K562 (cell line): ENCODE results near the gene ZNF334. TPM values are rescaled to one million over a fixed set of nuclear protein-coding genes. Genes with fewer than 3 reads are reported as not detected.

Experiments used
- ATAC-seq: fragments of 200-7000 bp; cut with Tn5 transposase; 3 replicates; pipeline ENCODE4 v1.9.1; 2020; ENCODE audit warnings: moderate library complexity
- BruUV-seq: library from RNA; stranded (reverse); fragments of 400-500 nt; replicated peaks from 2 replicates; lab custom pipeline; 2021; lab: Mats Ljungman, UMichigan
- CTCF ChIA-PET: fragments of 300-600 bp; formaldehyde crosslinking; extraction: SDS; loops from one replicate; lab custom pipeline; 2021; ENCODE audit warnings: low intra/inter-chr PET ratio; lab: Yijun Ruan, JAX
- POLR2A ChIA-PET: fragments of 300-600, 350-650 bp; sonication (Branson Sonifier 250); formaldehyde crosslinking; extraction: SDS; loops from one replicate; lab custom pipeline; 2021; ENCODE audit warnings: antibody characterized with exemption, inconsistent platforms; lab: Yijun Ruan, JAX
- DNase-seq, 4 experiments: peaks; one replicate each; pipeline versions ENCODE4 v3.0.0 to v3.0.0-alpha.2; 2011 to 2018; ENCODE audit warnings: low spot score in 3 of 4, mixed read lengths in 3 of 4; ENCODE audit errors: extremely low read depth in 1 of 4
- FAIRE-seq: peaks from 2 replicates; lab custom pipeline; 2011; peaks lifted over from hg19 to GRCh38; lab: Jason Lieb, UNC
- H2AFZ ChIP-seq: 2 replicates; pipeline ENCODE4 v1.6.0; 2011; ENCODE audit warnings: low read depth, low read length, control low read depth, inconsistent platforms
- H3K27ac ChIP-seq: fragments of 200-600 bp; 3 replicates; pipeline ENCODE4 v1.8.0; 2011; ENCODE audit warnings: low read depth, mild to moderate bottlenecking, control low read depth, inconsistent platforms, low read length, moderate library complexity, mixed read lengths; ENCODE audit errors: extremely low read depth
- H3K27me3 ChIP-seq, 2 experiments: fragments of 300-600 bp in 1 of 2; 2 replicates in 1 of 2; 3 replicates in 1 of 2; pipeline versions ENCODE4 v1.6.0 to v1.8.0; 2011; ENCODE audit warnings: inconsistent platforms in 2 of 2, low read length in 2 of 2, mild to moderate bottlenecking in 1 of 2, mixed read lengths in 1 of 2, moderate library complexity in 1 of 2; ENCODE audit not compliant: control insufficient read depth in 2 of 2, insufficient read depth in 2 of 2
- H3K36me3 ChIP-seq: fragments of 300-600 bp; 3 replicates; pipeline ENCODE4 v1.8.0; 2011; ENCODE audit warnings: mild to moderate bottlenecking, low read length, inconsistent platforms; ENCODE audit not compliant: control insufficient read depth, insufficient read depth
- H3K4me1 ChIP-seq, 2 experiments: fragments of 200-600 bp in 1 of 2; replicated peaks in 1 of 2; 2 replicates in 1 of 2; 3 replicates in 1 of 2; pipeline versions ENCODE4 v1.5.1 to v1.8.0; 2011; ENCODE audit warnings: inconsistent platforms in 2 of 2, low read length in 2 of 2, mild to moderate bottlenecking in 1 of 2, mixed read lengths in 1 of 2, moderate library complexity in 1 of 2; ENCODE audit not compliant: control insufficient read depth in 2 of 2, insufficient read depth in 2 of 2
- H3K4me2 ChIP-seq: 2 replicates; pipeline ENCODE4 v1.6.1; 2011; ENCODE audit warnings: low read length, control low read depth, inconsistent platforms, mixed read lengths; ENCODE audit not compliant: insufficient read depth
- H3K4me3 ChIP-seq: fragments of 200-600 bp; sonication (generic), shearing (Covaris generic); 2 replicates; pipeline ENCODE4 v1.5.1; 2016; ENCODE audit warnings: control low read depth, inconsistent platforms
- H3K79me2 ChIP-seq: fragments of 200-600 bp; 3 replicates; pipeline ENCODE4 v1.8.0; 2011; ENCODE audit warnings: low read length, inconsistent platforms; ENCODE audit not compliant: control insufficient read depth, insufficient read depth
- H3K9ac ChIP-seq, 2 experiments: 2 replicates each; pipeline versions ENCODE4 v1.6.0 to v1.6.1; 2011; ENCODE audit warnings: low read depth in 2 of 2, low read length in 2 of 2, control low read depth in 1 of 2, inconsistent platforms in 1 of 2, mild to moderate bottlenecking in 1 of 2, mixed read lengths in 1 of 2; ENCODE audit not compliant: insufficient read depth in 1 of 2
- H3K9me1 ChIP-seq: one replicate; pipeline ENCODE4 v1.6.0; 2011; ENCODE audit warnings: inconsistent platforms, mild to moderate bottlenecking, low read length, moderate library complexity; ENCODE audit not compliant: control insufficient read depth, insufficient read depth
- H3K9me3 ChIP-seq: replicated peaks from 2 replicates; pipeline ENCODE4 v1.5.1; 2011; ENCODE audit warnings: low read depth, low read length, inconsistent platforms; ENCODE audit not compliant: control insufficient read depth, insufficient read depth
- H4K20me1 ChIP-seq: replicated peaks from 2 replicates; pipeline ENCODE4 v1.6.1; 2011; ENCODE audit warnings: low read length, inconsistent platforms, mixed read lengths; ENCODE audit not compliant: control insufficient read depth, insufficient read depth
- ARID1B ChIP-seq: fragments of 450-650 bp; IDR thresholded peaks from 2 replicates; pipeline ENCODE4 v1.6.1; 2016; ENCODE audit warnings: antibody characterized with exemption, mild to moderate bottlenecking, inconsistent platforms
- BCLAF1 ChIP-seq, 2 experiments: fragments of 450-650 bp in 1 of 2; IDR thresholded peaks; 2 replicates each; pipeline ENCODE4 v1.6.1; 2011 to 2017; ENCODE audit warnings: low read depth in 2 of 2, antibody characterized with exemption in 1 of 2, borderline replicate concordance in 1 of 2, low read length in 1 of 2, mild to moderate bottlenecking in 1 of 2, mixed read lengths in 1 of 2; ENCODE audit not compliant: control insufficient read depth in 1 of 2
- HDAC2 ChIP-seq: fragments of 450-650 bp; IDR thresholded peaks from 2 replicates; pipeline ENCODE4 v1.6.1; 2016; ENCODE audit warnings: mild to moderate bottlenecking
- NFATC3 ChIP-seq: fragments of 450-650 bp; IDR thresholded peaks from 2 replicates; pipeline ENCODE4 v1.6.1; 2017; ENCODE audit warnings: mild to moderate bottlenecking
- OTX1 ChIP-seq: fragments of 450-650 bp; formaldehyde crosslinking; IDR thresholded peaks from 2 replicates; pipeline ENCODE4 v1.4.0; 2022; ENCODE audit warnings: mild to moderate bottlenecking
- SPI1 ChIP-seq: IDR thresholded peaks from 2 replicates; pipeline ENCODE4 v1.6.1; 2011; ENCODE audit warnings: low read depth, low read length, control low read depth, borderline replicate concordance
- U2AF1 ChIP-seq: fragments of 200-400 bp; formaldehyde crosslinking; optimal IDR thresholded peaks from 2 replicates; pipeline ENCODE3; 2017; ENCODE audit warnings: mild to moderate bottlenecking, low read depth, low read length, moderate library complexity
- ZNF511 ChIP-seq: sonication (generic); formaldehyde crosslinking; IDR thresholded peaks from 2 replicates; pipeline ENCODE4 v1.8.0; 2022; ENCODE audit warnings: mild to moderate bottlenecking, missing genetic modification reagents
- ZNF740 ChIP-seq, 3 experiments: fragments of 200-800 bp in 1 of 3; sonication (Bioruptor generic) in 1 of 3; sonication (generic) in 1 of 3; formaldehyde crosslinking in 1 of 3; IDR thresholded peaks; 2 replicates each; pipeline versions ENCODE4 v1.6.1 to v1.8.0; 2016 to 2022; ENCODE audit warnings: mild to moderate bottlenecking in 2 of 3, missing compliant biosample characterization in 2 of 3, missing genetic modification characterization in 2 of 3, missing genetic modification reagents in 1 of 3
- WGBS: fragments of 100-300 bp; shearing (Covaris generic); methylation state at CpG from one replicate; pipeline ENCODE4 v1.1.6; 2016; ENCODE audit warnings: low coverage, mixed read lengths; ENCODE audit not compliant: insufficient coverage; ENCODE audit errors: missing lambda C conversion rate; 5-methylcytosine and 5-hydroxymethylcytosine counted together
- in situ Hi-C: fragments of 300-500 bp; cut with MboI; formaldehyde crosslinking; loops from 4 replicates; pipeline ENCODE4 v1.15.0; 2018; ENCODE audit warnings: inconsistent platforms, mixed read lengths
- intact Hi-C: fragments of 100-400 bp; cut with micrococcal nuclease; formaldehyde crosslinking; loops from 2 replicates; pipeline ENCODE4 v1.14.2; 2022
- polyA plus RNA-seq, 8 experiments: library from polyadenylated mRNA; depleted of rRNA in 4 of 8; stranded (reverse) in 5 of 8; unstranded in 3 of 8; fragments of >200 nt; fragmentation: Nextera tagmentation in 2 of 8; fragmentation: Illumina TruSeq in 1 of 8; extraction: Ambion mirVana in 2 of 8; extraction: Trizol in 1 of 8; gene quantifications; 2 replicates each; pipeline versions ENCODE4 v1.2.1 to v1.2.3, GENCODE V29; 2011 to 2014; ENCODE audit warnings: inconsistent platforms in 1 of 8, missing spikeins in 1 of 8
- total RNA-seq, 7 experiments: library from RNA; depleted of rRNA in 6 of 7; stranded (reverse); fragments of >200 nt in 6 of 7; fragmentation: Illumina TruSeq in 2 of 7; extraction: Trizol in 2 of 7; gene quantifications; 2 replicates each; pipeline versions ENCODE4 v1.2.1 to v1.2.3, GENCODE V29; 2011 to 2021; ENCODE audit warnings: low replicate concordance in 1 of 7

ZNF334 gene
- total and polyA plus RNA-seq, 9 of the 15 experiments (the other 6 are each of a cell fraction or from before 2014, with no cell fraction given), result 0.06 to 0.27 (median 0.21) TPM; not detected in 1

- Histone ChIP-seq H3K27me3 (peaks cover 9 to 14% of the 10 kb centered on the region in 2 experiments; a peak in 4 of 5 replicates), H3K9ac (no peak overlapping the region), H2AFZ (no peak overlapping the region), H3K4me1 (no peaks in the 10 kb centered on the region), H3K36me3 (no peaks in the 10 kb centered on the region), H3K79me2 (no peaks in the 10 kb centered on the region), H3K9me3 (no peaks in the 10 kb centered on the region), H3K27ac (no peak overlapping the region), H3K4me2 (no peak overlapping the region), H3K4me3 (no peak overlapping the region)
- no peak for FAIRE-seq
- CTCF ChIA-PET, result no interaction called here
- no peak for ATAC-seq
- no peak for DNase-seq
- in situ Hi-C loops, result no loop called here
- intact Hi-C loops, result no loop called here
- 1% methylated on average over 4 of the region's 4 CpGs for WGBS
- TF ChIP-seq ARID1B (no peak), OTX1 (CRISPR knock-in tag) (no peak), BCLAF1 (IDR thresholded peaks at IDR 0.05; ENCODE audit: borderline replicate concordance in 1 of 2, control insufficient read depth in 1 of 2, low read depth in 2 of 2, low read length in 1 of 2) (no peak), ZNF740 (CRISPR knock-in tag; IDR thresholded peaks at IDR 0.05) (no peak), ZNF740 (tag; IDR thresholded peaks at IDR 0.05) (no peak), HDAC2 (no peak), U2AF1 (no peak), SPI1 (no peak), ZNF511 (CRISPR knock-in tag) (no peak), NFATC3 (no peak)
- TF ChIP-seq, all 486 proteins: peak for 0
- Histone ChIP-seq H3K9me1 (no peaks in the 10 kb centered on the region), H4K20me1 (no peaks in the 10 kb centered on the region)
- BruUV-seq, result no TSS peak
- POLR2A ChIA-PET, result interaction anchor here (1.3 kb wide), 1 partner anchor 141 kb away, joined by 3 read pairs; no protein-coding TSS in a partner anchor
Observed at GRCh38 chr20:46494077-46494476, 19.3 kb downstream of the ZNF334 start.
